Ecto neural progenitor cell (in vitro differentiated cells): ENCODE data around the gene LPO.

Experiments used
- DNase-seq: peaks from one replicate; pipeline ENCODE4 v3.0.0-alpha.2; 2018; ENCODE audit warnings: low spot score

The LPO gene

GRCh38 chr17:58303971-58304749 lies 65.8 kb downstream of the LPO start:
- DNase-seq = peak; percentile 81

- DNase-seq = peak; percentile 47
Observed at GRCh38 chr17:58304750-58305486, 66.5 kb downstream of the LPO start.

- peak; percentile 48 for DNase-seq
Observed at GRCh38 chr17:58305626-58306025, 67.2 kb downstream of the LPO start.

GRCh38 chr17:58306131-58306951 lies 68.0 kb downstream of the LPO start:
- peak; percentile 46 for DNase-seq

GRCh38 chr17:58307468-58308172 lies 69.2 kb downstream of the LPO start:
- DNase-seq = peak; percentile 51

GRCh38 chr17:58308173-58308984 lies 70.0 kb downstream of the LPO start:
- DNase-seq = peak; percentile 77

- DNase-seq = peak; percentile 44
Observed at GRCh38 chr17:58308985-58309917, 70.9 kb downstream of the LPO start.

- no peak for DNase-seq
Observed at GRCh38 chr17:58309918-58310259, 71.5 kb downstream of the LPO start.

GRCh38 chr17:58310511-58311428 lies 72.4 kb downstream of the LPO start:
- DNase-seq = peak; percentile 47

GRCh38 chr17:58311429-58311894 lies 73.1 kb downstream of the LPO start:
- peak; percentile 42 for DNase-seq

- peak; percentile 54 for DNase-seq
Observed at GRCh38 chr17:58312021-58312630, 73.7 kb downstream of the LPO start.

- DNase-seq = no peak
Observed at GRCh38 chr17:58312829-58313228, 74.4 kb downstream of the LPO start.

GRCh38 chr17:58313815-58314705 lies 75.7 kb downstream of the LPO start:
- peak; percentile 50 for DNase-seq

- DNase-seq = peak; percentile 41
Observed at GRCh38 chr17:58314706-58315015, 76.3 kb downstream of the LPO start.

GRCh38 chr17:58315281-58315711 lies 76.9 kb downstream of the LPO start:
- DNase-seq = peak; percentile 43

GRCh38 chr17:58315750-58316149 lies 77.4 kb downstream of the LPO start:
- no peak for DNase-seq

GRCh38 chr17:58316260-58316960 lies 78.0 kb downstream of the LPO start:
- DNase-seq = peak; percentile 45
